Suppressor macrophage treated with lipopolysaccharide for 1 hour (primary cell): ENCODE measurements around the gene ATF3.
"Not testable (repeated sequence)": the region's sequence is repeated elsewhere in the genome, so short reads cannot be mapped to it uniquely, and the experiment has no call there.

Experiments used
- DNase-seq, 3 donors: peaks; one replicate each; pipeline ENCODE4 v3.0.0-alpha.2; 2020 to 2022

Gene ATF3

GRCh38 chr1:212655668-212656440 is 47.3 kb downstream of the ATF3 start:
- DNase-seq: no peak

DNA sequence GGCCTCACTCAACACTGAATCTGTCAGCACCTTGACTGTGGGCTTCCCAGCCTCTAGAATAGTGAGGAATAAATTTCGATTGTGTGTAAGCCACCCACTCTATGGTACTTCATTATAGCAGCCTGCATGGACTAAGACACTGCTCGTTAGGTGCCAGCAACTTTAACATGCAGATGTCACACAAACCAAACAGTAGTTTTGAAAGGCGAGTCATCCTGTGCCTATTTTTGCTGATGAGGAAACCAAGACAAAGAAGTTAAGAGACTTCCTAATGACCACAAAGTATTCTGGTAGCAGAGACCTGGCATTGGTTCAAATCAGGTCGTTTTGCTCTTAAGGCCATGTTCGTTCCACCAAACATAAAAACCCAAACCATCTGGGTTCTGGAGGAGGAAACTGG is 48.2 kb downstream of the ATF3 start:
- DNase-seq: no peak

DNA sequence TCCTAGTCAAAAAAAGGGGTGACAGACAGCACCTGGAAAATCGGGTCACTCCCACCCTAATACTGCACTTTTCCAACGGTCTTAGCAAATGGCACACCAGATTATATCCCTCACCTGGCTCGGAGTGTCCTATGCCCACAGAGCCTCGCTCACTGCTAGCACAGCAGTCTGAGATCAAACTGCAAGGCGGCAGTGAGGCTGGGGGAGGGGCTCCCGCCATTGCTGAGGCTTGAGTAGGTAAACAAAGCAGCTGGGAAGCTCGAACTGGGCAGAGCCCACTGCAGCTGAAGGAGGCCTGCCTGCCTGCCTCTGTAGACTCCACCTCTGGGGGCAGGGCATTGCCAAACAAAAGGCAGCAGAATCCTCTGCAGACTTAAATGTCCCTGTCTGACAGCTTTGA is 49.7 kb downstream of the ATF3 start:
- not testable (repeated sequence) for DNase-seq

GRCh38 chr1:212664409-212665199 is 56.0 kb downstream of the ATF3 start:
- no peak for DNase-seq

DNA sequence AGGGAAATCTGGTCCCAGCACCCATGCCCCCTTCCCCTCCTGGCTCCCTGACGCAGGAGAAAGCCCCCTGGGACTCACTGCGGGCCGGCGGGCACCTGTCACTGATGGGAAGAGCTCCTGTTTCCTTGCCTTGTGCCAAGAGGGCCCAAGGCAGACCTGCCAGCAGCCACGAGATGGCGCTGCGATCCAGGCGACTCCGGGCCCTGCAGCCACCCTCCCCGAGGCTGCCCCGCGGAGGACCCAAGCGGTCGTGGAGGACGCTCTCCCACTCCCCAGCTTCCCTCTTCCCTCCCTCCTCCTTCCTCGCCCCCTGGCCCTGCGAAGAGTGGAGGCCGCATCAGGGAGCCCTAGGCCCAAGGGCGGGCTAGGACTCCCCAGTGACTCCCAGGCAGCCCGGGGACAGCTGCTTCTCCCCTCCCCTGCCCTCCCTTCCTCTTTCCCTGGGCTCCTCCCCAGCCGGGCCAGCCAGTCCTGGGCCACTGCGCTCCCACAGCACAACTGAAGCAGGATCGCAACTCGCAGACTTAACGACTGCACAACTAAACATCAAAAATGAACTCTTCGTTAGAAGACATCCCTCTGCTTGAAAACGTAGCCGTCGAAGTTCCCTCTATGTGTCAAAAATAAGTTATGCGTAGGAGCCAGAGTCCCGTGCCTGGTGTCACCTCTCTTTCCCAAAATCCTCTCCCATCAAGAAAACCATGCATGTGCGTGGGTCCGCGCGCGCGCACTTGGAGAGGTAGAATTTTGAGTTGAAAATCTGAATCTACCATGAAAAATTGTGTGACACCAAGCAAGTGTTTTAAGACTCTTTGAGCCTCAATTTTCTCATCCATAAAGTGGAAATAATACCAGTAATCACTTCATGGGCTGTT is 56.9 kb downstream of the ATF3 start:
- peak; percentile 89 to 94 (median 89) for DNase-seq

DNA sequence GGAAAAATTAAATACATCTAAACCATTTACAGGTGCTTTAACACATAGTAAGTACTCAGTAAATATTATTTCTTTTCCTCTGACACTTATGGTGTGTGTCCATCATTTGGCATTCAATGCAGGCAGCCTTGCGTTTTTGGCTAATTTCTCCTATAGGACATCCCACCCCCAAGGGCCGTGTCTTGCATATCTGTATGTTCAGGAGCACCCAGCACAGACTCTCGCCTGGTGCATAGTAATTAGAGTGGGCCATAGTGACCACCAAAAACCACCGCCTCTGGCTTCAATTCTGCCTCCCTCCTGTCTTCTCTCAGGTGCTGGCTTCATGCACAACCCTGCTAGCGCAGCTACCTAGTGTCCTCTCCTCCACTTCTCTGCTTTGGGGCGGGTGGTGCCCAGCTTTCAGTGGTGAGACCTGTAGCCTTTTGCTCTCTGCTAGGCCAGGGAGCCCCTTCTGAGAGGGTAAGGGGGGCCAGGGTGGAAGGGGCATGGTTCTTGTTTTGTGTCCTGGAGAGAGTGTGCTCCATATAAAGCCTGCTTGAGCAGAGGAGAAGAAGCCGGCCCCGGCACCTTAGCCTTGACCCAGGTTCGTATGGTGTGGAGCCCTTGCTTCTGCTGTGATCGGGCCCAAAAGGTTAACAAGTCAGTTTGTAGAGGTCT is 57.7 kb downstream of the ATF3 start:
- DNase-seq: no peak

DNA sequence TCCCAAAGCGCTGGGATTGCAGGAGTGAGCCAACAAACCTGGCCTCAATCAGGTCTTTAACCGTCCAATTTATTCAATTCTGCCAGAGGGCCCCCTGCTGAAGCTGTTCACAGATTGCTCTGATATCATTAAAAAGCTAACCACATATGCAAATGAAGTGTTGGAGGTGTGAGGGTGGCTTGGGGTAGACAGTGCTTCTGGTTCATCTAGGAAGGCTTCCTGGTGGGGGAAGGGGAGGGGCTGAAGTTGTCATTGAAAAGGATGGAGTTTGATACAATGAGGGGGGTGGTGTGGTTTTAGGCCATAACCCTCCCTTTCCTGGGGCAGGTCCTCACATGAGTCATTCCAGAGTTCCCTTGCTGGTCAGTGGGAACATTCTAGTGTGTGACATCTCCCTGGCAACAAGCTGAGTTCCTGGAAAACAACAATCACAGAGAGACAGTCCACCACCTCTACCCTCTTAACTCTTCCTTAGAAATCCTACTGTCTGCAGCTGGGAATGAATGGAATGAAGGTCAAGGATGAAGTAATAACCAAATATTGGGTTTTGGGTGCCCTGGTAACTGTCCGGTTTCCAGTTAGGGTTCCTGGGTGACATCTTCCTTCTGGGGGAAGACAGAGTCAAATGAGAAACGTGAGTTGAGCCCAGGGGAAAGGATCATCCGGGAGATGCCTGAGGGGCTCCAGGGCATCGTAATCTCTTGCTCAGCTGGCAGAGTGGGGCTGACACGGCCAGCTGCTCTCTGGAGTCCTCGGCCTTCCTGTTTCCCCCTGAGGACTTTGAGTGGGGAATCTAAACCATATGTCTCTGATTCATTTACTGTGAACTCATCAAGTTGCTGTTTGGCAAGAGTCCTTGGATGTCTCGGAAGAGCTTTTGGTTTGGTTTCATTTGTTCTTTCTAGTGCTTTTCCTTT is 58.9 kb downstream of the ATF3 start:
- DNase-seq: peak; percentile 89 to 97 (median 93)

- DNase-seq: no peak
Measured at GRCh38 chr1:212668477-212668876, 59.9 kb downstream of the ATF3 start.

GRCh38 chr1:212669102-212669501 is 60.5 kb downstream of the ATF3 start:
- peak; percentile 79 to 89 (median 87) for DNase-seq

DNA sequence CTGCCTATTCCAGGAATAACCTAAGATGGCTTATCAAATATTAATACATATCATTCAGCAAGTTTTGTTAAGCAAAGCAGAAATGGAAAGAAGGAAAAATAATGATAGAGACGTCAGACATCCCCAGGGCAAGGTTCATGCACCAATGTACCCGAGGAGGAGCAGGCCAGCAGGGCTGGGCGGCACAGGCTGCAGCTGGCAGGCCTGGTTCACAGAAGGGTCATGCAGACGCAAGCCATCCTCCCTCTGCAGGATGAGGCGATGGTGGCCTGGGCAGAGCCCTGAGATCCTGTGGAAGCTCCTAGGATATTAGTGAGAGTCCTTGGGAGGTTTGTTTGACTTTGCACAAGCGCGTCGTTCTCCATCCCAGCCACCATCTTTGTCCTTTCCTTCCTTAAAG is 61.0 kb downstream of the ATF3 start:
- no peak for DNase-seq

DNA sequence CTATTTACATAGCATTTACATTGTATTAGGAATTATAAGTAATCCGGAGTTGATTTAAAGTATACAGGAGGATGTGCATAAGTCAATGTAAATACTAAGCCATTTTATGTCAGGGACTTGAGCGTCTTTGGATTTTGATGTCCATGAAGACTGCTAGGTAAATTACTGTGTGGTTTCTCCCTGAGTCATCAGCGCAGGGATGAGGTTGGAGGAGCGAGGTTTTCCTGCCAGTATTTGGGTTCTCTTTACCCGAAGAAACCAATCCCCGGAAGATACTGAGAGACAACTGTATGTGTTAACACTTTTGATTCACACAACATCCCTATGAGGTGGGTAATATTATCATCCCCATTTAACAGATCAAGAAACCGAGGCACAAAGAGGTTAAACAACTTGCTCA is 61.7 kb downstream of the ATF3 start:
- DNase-seq: no peak
